Left kidney (tissue), 2 donors: ENCODE results near the gene EP400. TPM values are rescaled to one million over a fixed set of nuclear protein-coding genes. Genes with fewer than 3 reads are reported as not detected.
"Not testable (repeated sequence)": the region's sequence is repeated elsewhere in the genome, so short reads cannot be mapped to it uniquely, and the experiment has no call there.

ENCODE experiments used
- DNase-seq: peaks from one replicate; pipeline ENCODE4 v3.0.0-alpha.2; 2013
- polyA plus RNA-seq: library from polyadenylated mRNA; unstranded; fragments of 120-200 nt; gene quantifications from one replicate; pipeline ENCODE4 v1.2.1, GENCODE V29; 2013; ENCODE audit not compliant: insufficient read length

EP400 gene
- polyA plus RNA-seq, 1 donor, result 50.4 TPM

- DNase-seq, result peak; percentile 89
Observed at GRCh38 chr12:132083941-132084620, 134.3 kb downstream of the EP400 start.

DNA sequence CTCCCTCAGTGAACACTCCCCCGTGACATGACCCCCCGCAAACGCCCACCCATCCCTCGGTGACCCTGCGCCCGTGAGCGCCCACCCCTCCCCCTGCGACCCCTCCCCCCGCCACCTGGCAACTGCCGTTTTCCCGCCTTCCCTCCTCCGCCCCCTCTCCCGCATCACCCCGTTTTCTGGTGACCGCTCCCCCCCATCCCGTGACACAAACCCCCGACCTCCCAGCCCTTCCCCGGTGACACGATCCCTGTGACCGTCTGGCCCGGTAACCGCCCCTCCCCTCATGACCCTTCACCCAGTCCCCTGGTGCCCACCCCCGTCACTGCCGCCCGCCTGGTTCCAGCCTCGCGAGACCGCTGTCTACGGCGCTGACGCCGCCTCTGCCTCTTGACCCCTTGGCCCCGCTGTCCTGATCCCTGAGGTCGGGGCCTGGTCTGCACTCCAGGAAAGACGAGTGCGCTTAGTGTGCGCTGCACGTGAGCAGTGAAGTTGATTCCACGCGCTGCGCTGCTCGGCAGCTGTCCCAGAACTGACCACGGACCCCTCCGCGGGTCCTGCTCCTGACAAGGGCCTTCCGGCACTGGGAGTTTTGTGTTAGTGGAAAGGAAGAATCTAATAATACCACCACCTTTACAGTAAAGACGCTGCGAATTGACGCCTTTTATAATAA is 135.0 kb downstream of the EP400 start:
- no peak for DNase-seq

DNA sequence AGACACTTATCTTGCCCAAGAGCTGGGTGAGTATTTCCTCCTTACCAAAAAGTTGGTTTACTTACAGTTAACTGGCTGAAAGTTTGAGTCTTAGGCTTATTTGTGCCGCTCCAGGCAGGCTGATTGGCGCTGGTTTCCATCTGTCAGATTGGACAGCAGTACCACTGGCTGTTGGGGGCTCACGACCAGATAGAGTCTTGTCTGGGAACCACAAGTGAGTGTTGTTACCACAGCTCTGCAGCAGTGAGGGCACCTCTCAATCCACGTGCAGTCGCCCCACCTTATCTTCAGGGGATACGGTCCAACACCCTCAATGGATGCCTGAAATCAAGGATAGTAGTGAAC is 135.5 kb downstream of the EP400 start:
- no peak for DNase-seq

- no peak for DNase-seq
Observed at GRCh38 chr12:132089407-132089910, 139.7 kb downstream of the EP400 start.

DNA sequence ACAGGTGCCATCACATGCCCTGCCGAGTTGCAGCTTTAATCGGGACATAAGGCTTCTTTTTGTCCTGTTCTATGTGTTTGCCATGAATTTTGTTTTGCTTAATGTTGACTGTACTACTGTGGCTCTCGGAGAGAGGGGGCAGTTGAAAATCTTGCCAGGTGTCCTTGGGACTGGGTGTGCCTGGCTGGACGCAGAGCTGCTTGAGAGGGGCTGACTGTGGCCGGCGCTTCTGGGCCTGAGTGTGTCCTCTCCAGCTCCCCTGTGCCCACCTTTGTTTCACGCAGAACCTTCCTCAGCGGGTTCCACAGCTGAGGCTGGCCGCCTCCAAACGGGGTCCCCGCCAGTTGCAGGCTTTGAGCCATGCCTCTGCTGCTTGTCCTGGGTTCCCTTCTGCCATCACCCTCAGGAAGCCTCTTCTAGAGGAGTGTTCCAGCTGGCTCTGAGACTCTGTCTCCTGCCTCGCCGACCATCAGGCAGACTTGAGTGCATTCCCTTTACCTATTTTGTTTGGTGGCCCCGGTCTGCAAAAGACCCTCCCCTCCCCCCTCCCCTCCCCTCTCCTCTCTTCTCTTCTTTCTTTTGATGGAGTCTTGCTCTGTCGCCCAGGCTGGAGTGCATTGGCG is 144.6 kb downstream of the EP400 start:
- DNase-seq, result no peak

GRCh38 chr12:132095520-132096409 is 146.0 kb downstream of the EP400 start:
- DNase-seq, result no peak

GRCh38 chr12:132099739-132100138 is 150.0 kb downstream of the EP400 start:
- DNase-seq, result no peak

- DNase-seq, result no peak
Observed at GRCh38 chr12:132100306-132101065, 150.7 kb downstream of the EP400 start.

- DNase-seq, result no peak
Observed at GRCh38 chr12:132102297-132102696, 152.6 kb downstream of the EP400 start.

DNA sequence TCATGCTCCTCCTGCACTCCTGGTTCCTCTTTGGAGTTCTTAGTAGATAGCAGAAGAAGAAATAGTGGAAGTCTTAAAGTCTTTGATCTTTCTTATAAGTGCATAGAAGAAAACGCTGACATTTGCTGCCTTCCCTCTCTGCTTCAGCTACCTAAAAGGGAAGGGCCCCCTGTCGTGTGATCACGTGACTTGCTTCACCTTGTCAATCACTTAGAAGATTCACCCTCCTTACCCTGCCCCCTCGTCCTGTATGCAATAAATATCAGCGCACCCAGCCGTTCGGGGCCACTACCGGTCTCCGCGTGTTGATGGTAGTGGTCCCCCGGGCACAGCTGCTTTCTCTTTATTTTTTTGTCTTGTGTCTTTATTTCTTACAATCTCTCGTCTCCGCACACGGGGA is 153.3 kb downstream of the EP400 start:
- not testable (repeated sequence) for DNase-seq

GRCh38 chr12:132103542-132104308 is 154.0 kb downstream of the EP400 start:
- DNase-seq, result no peak

DNA sequence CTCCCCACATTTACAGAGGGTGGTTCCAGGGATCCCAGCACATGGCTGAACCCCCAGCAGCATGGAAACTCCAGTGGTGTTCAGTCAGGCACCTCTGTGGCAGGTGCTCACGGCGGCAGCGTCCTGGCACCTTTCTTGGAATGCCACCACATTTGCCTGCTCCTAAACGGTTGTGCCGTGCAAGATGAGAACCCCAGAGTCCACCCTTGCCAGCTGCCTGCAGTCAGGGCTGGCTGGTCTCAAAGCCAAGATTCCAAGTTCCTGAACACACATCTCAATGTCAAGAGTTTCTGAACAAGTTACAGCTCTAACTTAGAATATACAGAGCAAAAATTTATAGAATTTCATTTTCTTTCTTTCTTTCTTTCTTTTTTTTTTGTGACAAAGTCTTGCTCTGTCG is 155.7 kb downstream of the EP400 start:
- no peak for DNase-seq

DNA sequence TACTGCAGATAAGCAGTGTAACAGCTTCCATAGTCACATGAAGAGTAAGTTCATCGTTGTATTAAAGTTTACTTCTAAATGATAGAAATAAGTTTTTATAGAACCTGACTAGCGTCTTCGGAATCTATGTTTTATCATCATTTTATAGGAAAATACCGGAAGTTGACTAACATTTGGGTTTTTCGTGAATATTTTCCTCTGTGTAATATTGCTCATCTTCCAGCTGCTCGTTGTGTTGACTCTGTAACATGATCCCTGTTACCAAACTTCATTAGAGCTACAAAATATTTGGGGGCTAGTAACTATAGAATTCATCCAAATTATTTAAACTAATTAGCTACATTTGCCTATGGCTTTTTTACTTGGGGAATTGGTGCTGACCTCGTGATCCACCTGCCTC is 157.2 kb downstream of the EP400 start:
- no peak for DNase-seq

DNA sequence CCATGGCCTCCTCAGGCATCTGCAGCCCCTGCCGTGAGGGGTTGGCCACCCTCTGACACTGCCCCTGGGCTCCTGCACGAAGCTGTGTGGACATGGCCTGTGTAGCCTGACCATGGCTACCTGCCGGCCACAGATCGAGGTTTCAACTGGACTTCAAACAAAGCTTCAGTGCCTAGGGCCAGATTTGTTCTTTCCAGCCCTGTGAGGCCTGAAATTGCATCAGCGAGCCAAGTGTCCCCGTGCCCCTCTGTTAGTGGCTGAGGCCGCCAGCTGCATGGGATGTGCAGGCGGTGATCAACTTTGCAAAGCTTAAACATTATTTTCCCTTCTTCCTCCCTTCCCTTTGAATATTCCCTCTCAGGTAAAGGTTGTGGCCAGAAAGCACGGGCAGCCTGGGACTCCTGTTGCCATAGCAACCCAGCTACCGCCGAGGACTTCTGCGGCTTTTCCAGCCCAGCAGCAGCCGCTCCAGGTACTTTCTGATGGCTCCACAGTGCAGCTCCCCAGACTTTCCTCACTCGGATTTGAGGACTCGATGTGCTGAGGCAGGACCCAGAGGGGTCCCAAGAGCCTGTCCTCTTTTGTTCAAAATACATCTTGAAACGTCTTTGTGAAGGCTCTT is 158.6 kb downstream of the EP400 start:
- DNase-seq, result no peak

DNA sequence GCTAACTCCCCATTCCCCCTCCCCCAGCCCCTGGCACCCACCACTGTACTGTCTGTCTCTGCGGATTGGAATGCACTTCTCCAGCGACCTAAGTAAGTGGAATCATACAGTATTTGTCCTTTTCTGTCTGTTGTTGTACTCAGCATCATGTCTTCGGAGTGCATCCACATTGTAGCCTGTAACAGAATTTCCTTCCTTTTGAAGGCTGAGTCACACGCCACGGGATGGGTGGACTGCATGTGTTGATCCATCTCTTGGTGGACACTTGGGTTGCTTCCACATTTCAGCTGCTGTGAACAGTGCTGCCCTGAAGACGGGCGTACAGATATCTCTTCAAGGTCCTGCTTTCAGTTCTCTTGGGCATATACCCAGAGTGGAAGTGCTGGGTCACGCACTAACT is 160.0 kb downstream of the EP400 start:
- no peak for DNase-seq

GRCh38 chr12:132110677-132111076 is 160.9 kb downstream of the EP400 start:
- DNase-seq, result no peak

DNA sequence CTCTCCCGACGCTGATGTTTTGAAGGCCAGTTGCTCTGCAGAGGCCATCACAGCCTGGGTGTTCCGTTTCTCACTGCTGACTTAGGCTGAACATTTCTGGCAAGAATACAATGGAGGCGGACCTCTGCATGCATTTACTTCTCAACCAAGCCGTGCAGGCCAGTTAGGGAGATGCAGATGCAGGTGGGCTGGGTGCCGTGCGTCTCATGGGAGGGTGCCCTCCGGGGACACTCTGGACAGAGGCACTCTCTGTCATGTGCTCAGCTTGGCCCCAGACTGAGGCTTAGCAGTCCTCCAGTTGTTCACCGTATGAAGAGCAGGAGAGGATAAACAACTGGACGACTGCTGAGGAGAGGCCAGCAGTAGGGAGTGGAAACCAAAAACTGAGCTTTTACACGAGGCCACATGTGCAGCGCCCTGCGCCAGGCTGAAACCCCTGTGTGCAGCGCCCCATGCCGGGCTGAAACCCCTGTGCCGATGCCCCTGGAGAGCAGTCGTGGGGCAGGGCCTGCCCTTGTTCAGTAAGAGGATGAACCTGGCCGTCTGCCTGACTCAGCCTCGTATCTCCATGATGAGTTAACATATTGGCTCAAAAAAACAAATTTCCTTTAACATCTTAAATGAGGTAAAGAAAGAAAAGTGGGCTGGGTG is 162.0 kb downstream of the EP400 start:
- DNase-seq, result no peak

- no peak for DNase-seq
Observed at GRCh38 chr12:132114667-132115066, 164.9 kb downstream of the EP400 start.

GRCh38 chr12:132115500-132115899 is 165.8 kb downstream of the EP400 start:
- DNase-seq, result no peak
